H1 (cell line): ENCODE data around the gene RECK.

Experiments
- ASH2L ChIP-seq: fragments of 200-600, 300-600 bp; sonication (generic); IDR thresholded peaks from one replicate; pipeline ENCODE4 v1.7.1; 2017; ENCODE audit warnings: low read length
- EGR1 ChIP-seq: IDR thresholded peaks from 2 replicates; pipeline ENCODE4 v1.6.1; 2011; ENCODE audit warnings: low read depth, low read length, borderline replicate concordance
- EZH2 ChIP-seq: fragments of 200-600 bp; sonication (generic); IDR thresholded peaks from 2 replicates; pipeline ENCODE4 v1.7.1; 2012; ENCODE audit warnings: low read depth, mild to moderate bottlenecking, moderate library complexity, low read length, inconsistent platforms; ENCODE audit not compliant: severe bottlenecking

DNA sequence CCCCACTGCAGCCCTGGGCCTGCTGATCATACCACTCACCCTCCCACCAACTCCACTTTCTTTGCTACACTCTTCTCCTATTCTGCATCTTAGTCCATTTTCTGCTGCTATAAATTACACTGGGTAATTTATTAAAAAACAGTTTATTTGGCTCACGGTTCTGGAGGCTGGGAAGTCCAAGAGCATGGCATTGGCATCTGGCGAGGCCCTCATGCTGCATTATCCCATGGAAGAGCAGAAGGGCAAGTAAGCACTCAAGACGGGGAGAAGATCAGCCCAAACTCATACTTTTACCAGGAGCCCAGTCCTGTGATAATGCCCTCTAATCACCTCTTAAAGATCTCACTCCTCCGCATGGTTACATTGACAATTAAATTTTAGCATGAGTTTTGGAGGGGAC, 109.3 kb downstream of the RECK start:
- no peak for TF ChIP-seq EZH2
- TF ChIP-seq EGR1: no peak
- TF ChIP-seq ASH2L: no peak
